ENCODE results near the gene PDE4B.

The PDE4B gene

GRCh38 chr1:66269222-66269621 is 476.5 kb downstream of the PDE4B start:
- no peak for TF ChIP-seq CTCF (conservative IDR thresholded peaks at IDR 0.05)
- no peak overlapping the region for H3K27ac ChIP-seq

GRCh38 chr1:66270119-66270812 is 477.6 kb downstream of the PDE4B start:
- H3K27ac ChIP-seq, result no peak overlapping the region

GRCh38 chr1:66271216-66271903 is 478.7 kb downstream of the PDE4B start:
- no peak overlapping the region for H3K27ac ChIP-seq
- no peak for TF ChIP-seq CTCF (conservative IDR thresholded peaks at IDR 0.05)

More at GRCh38 chr1:66270119-66270812, 477.6 kb downstream of the PDE4B start:
- no peak for TF ChIP-seq CTCF (conservative IDR thresholded peaks at IDR 0.05)

- no peak for TF ChIP-seq CTCF (conservative IDR thresholded peaks at IDR 0.05)
- H3K27ac ChIP-seq, result no peak overlapping the region
These were observed 479.2 kb downstream of the PDE4B start for GRCh38 chr1:66271904-66272254.

GRCh38 chr1:66273656-66274055 is 481.0 kb downstream of the PDE4B start:
- no peak overlapping the region for H3K27ac ChIP-seq
- no peak for TF ChIP-seq CTCF (conservative IDR thresholded peaks at IDR 0.05)

GRCh38 chr1:66274634-66275033 is 481.9 kb downstream of the PDE4B start:
- no peak overlapping the region for H3K27ac ChIP-seq
- no peak for TF ChIP-seq CTCF (conservative IDR thresholded peaks at IDR 0.05)

- TF ChIP-seq CTCF (conservative IDR thresholded peaks at IDR 0.05), result no peak
- no peak overlapping the region for H3K27ac ChIP-seq
These were observed 482.4 kb downstream of the PDE4B start for GRCh38 chr1:66275083-66275482.

Measured in VCaP (cell line).